M059J (cell line): ENCODE measurements around the gene MPO. TPM values are rescaled to one million over a fixed set of nuclear protein-coding genes. Genes with fewer than 3 reads are reported as not detected.

Experiments
- DNase-seq: peaks from one replicate; pipeline ENCODE4 v3.0.0-alpha.2; 2012; ENCODE audit warnings: low read depth
- total RNA-seq: library from RNA; depleted of rRNA; stranded (reverse); fragments of >200 nt; shearing (Covaris generic); gene quantifications from 2 replicates; pipeline ENCODE4 v1.2.3, GENCODE V29; 2014

Gene MPO
- total RNA-seq, 1 experiment from 2014 or later: not detected

GRCh38 chr17:58306131-58306951, 25.6 kb upstream of the MPO start:
- no peak for DNase-seq

GRCh38 chr17:58305626-58306025, 24.9 kb upstream of the MPO start:
- DNase-seq: no peak

- no peak for DNase-seq
These were observed 24.2 kb upstream of the MPO start for GRCh38 chr17:58304750-58305486.

GRCh38 chr17:58303971-58304749, 23.4 kb upstream of the MPO start:
- peak; percentile 35 for DNase-seq

- DNase-seq: no peak
These were observed 22.3 kb upstream of the MPO start for GRCh38 chr17:58302919-58303585.

GRCh38 chr17:58302171-58302918, 21.6 kb upstream of the MPO start:
- DNase-seq: no peak

- DNase-seq: no peak
These were observed 20.9 kb upstream of the MPO start for GRCh38 chr17:58301504-58302150.

- DNase-seq: no peak
These were observed 19.6 kb upstream of the MPO start for GRCh38 chr17:58300336-58300735.

GRCh38 chr17:58294034-58294433, 13.3 kb upstream of the MPO start:
- no peak for DNase-seq

GRCh38 chr17:58291246-58291645, 10.5 kb upstream of the MPO start:
- DNase-seq: no peak

- DNase-seq: no peak
These were observed 9.1 kb upstream of the MPO start for GRCh38 chr17:58289869-58290268.

GRCh38 chr17:58285422-58285810, 4.7 kb upstream of the MPO start:
- peak; percentile 12 for DNase-seq

- DNase-seq: no peak
These were observed 4.1 kb upstream of the MPO start for GRCh38 chr17:58284613-58285421.

GRCh38 chr17:58283674-58284612, 3.2 kb upstream of the MPO start:
- DNase-seq: no peak

- DNase-seq: no peak
These were observed 1.7 kb upstream of the MPO start for GRCh38 chr17:58282442-58282841.

- no peak for DNase-seq
These were observed 826 bp upstream of the MPO start for GRCh38 chr17:58281511-58282011.

- DNase-seq: no peak
These were observed 827 bp downstream of the MPO start for GRCh38 chr17:58279736-58280479.
